ENCODE data around the gene PPRC1. TPM values are rescaled to one million over a fixed set of nuclear protein-coding genes. Genes with fewer than 3 reads are reported as not detected.

The PPRC1 gene, protein sequence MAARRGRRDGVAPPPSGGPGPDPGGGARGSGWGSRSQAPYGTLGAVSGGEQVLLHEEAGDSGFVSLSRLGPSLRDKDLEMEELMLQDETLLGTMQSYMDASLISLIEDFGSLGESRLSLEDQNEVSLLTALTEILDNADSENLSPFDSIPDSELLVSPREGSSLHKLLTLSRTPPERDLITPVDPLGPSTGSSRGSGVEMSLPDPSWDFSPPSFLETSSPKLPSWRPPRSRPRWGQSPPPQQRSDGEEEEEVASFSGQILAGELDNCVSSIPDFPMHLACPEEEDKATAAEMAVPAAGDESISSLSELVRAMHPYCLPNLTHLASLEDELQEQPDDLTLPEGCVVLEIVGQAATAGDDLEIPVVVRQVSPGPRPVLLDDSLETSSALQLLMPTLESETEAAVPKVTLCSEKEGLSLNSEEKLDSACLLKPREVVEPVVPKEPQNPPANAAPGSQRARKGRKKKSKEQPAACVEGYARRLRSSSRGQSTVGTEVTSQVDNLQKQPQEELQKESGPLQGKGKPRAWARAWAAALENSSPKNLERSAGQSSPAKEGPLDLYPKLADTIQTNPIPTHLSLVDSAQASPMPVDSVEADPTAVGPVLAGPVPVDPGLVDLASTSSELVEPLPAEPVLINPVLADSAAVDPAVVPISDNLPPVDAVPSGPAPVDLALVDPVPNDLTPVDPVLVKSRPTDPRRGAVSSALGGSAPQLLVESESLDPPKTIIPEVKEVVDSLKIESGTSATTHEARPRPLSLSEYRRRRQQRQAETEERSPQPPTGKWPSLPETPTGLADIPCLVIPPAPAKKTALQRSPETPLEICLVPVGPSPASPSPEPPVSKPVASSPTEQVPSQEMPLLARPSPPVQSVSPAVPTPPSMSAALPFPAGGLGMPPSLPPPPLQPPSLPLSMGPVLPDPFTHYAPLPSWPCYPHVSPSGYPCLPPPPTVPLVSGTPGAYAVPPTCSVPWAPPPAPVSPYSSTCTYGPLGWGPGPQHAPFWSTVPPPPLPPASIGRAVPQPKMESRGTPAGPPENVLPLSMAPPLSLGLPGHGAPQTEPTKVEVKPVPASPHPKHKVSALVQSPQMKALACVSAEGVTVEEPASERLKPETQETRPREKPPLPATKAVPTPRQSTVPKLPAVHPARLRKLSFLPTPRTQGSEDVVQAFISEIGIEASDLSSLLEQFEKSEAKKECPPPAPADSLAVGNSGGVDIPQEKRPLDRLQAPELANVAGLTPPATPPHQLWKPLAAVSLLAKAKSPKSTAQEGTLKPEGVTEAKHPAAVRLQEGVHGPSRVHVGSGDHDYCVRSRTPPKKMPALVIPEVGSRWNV (N-terminal part only)
- total RNA-seq (ENCODE audit: low replicate concordance) = 6.9 and 9.8 TPM in 2 replicates

GRCh38 chr10:102132563-102133372 lies at the start of gene PPRC1:
Gene PPRC1 (plus strand): TSS chr10:102133040. CDS start chr10:102133069, 29 bp downstream.

DNA sequence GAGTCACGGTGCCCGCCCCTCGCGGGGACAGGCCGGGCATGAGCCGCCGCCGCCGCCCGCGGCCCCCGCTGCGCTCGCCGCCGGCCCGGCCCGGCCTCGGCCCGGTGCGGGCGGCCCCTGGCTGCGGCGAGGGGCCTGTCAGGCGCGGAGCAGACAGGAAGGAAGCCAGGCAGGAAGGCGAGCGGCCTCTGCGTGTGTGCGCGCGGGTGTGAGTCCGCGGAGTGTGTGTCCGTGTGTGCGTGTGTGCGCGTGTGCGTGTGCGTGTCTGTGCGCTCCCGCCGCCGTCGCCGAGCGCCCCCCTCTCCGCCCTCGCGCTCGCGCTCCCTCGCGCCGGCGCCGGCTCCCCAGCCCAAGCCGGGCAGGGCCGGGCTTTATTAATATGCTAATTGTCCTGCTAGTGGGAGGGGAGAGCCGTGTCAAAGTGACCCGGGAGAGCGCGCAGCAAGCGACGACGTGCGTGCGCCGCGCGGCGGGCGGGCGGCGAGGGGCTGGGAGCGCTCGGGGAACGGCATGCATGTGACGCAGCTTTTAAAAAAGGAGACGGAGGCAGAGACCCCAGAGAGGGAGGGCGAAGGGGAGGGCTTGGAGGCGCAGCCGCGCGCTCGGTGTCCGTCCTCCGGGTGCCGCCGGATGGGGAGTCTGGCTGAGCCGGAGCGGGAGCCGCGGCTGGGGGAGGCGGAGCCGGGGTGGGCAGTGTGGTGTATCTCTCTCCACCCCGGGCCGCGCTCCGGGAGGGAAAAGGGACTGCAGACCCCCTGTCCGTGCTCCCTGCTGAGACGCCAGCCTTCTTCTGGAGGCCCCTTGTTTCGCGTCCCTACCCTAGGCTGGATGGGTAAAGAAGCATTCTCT lies 12.5 kb upstream of the PPRC1 start, which contains the start of gene LDB1:
Gene LDB1, minus strand, starts transcription at position 227 of the 849 bp plus-strand sequence. CDS start 258 bp downstream, outside the sequence.

GRCh38 chr10:102151774-102152544 lies 19.1 kb downstream of the PPRC1 start, which contains the start of gene NOLC1:
Gene NOLC1 (plus strand): TSS chr10:102152389. CDS start chr10:102152411, 22 bp downstream.

Other genes with a start within 250 kb of the PPRC1 start
- 6.4 and 7.3 TPM in 2 replicates for gene ARMH3, start 76.9 kb upstream of the PPRC1 start, total RNA-seq (ENCODE audit: low replicate concordance)
- 13.2 and 25.9 TPM in 2 replicates for gene HPS6, start 67.7 kb upstream of the PPRC1 start, total RNA-seq (ENCODE audit: low replicate concordance)
- 40.7 and 61.7 TPM in 2 replicates for gene LDB1, start 12.7 kb upstream of the PPRC1 start, total RNA-seq (ENCODE audit: low replicate concordance)
- 15.9 and 33.7 TPM in 2 replicates for gene NOLC1, start 19.3 kb downstream of the PPRC1 start, total RNA-seq (ENCODE audit: low replicate concordance)
- 0.15 and 1.5 TPM in 2 replicates for gene ELOVL3, start 93.3 kb downstream of the PPRC1 start, total RNA-seq (ENCODE audit: low replicate concordance)
- gene PITX3, start 108.5 kb downstream of the PPRC1 start, total RNA-seq (ENCODE audit: low replicate concordance) = 0.38 TPM in 1 of 2 replicates, not detected in the other
- 14.7 and 24.4 TPM in 2 replicates for gene GBF1, start 112.5 kb downstream of the PPRC1 start, total RNA-seq (ENCODE audit: low replicate concordance)